ENCODE data around the gene COA1.
A peak's percentile ranks its signal among the peaks of the same experiment; 100 is the strongest.
"Not testable (repeated sequence)": the region's sequence is repeated elsewhere in the genome, so short reads cannot be mapped to it uniquely, and the experiment has no call there.

COA1 gene

DNA sequence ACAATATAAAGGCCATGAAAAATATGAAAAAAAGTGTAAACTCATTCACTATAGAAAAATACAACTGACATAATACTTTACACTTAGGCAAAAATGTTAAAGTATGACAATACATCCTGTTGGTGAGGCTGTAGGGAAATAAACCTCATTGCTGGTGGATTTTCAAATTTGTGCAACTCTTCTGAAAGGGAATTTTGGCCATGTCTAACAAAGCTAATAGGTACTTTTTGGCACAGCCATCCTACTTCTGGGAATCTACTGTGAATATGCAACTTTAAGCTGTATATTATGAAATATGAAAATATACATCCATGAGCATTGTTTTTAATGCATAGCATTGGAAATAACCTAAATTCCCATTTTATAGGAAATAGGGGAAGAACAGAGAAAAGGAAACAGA, 13.4 kb upstream of the COA1 start:
- TF ChIP-seq, protein P1, sequence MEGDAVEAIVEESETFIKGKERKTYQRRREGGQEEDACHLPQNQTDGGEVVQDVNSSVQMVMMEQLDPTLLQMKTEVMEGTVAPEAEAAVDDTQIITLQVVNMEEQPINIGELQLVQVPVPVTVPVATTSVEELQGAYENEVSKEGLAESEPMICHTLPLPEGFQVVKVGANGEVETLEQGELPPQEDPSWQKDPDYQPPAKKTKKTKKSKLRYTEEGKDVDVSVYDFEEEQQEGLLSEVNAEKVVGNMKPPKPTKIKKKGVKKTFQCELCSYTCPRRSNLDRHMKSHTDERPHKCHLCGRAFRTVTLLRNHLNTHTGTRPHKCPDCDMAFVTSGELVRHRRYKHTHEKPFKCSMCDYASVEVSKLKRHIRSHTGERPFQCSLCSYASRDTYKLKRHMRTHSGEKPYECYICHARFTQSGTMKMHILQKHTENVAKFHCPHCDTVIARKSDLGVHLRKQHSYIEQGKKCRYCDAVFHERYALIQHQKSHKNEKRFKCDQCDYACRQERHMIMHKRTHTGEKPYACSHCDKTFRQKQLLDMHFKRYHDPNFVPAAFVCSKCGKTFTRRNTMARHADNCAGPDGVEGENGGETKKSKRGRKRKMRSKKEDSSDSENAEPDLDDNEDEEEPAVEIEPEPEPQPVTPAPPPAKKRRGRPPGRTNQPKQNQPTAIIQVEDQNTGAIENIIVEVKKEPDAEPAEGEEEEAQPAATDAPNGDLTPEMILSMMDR (conservative IDR thresholded peaks at IDR 0.05) = no peak

GRCh38 chr7:43737467-43738127, 8.3 kb upstream of the COA1 start:
- TF ChIP-seq, protein P1 (conservative IDR thresholded peaks at IDR 0.05) = no peak
- no peak overlapping the region for H3K27ac ChIP-seq

More for the DNA sequence above, 13.4 kb upstream of the COA1 start:
- no peak overlapping the region for H3K27ac ChIP-seq

GRCh38 chr7:43735802-43736603, 6.7 kb upstream of the COA1 start:
- TF ChIP-seq, protein P1 (conservative IDR thresholded peaks at IDR 0.05) = no peak
- no peak overlapping the region for H3K27ac ChIP-seq

DNA sequence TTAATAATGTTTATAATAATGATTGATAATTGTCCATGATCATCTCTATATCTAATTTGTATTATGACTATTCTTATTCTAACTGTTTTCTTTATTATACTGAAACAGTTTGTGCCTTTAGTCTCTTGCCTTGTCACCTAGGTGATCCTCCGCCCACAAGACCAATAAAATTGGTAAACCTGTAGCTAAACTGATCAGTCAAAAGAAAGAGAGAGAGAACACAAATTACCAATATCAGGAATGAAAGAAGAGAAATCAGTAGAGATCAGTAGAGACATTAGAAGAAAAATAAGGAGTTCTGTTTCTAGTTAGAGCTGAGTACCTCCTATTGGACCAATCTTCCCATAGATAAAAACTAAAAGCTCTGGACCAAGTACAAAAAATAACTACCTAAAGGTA, 6.1 kb upstream of the COA1 start:
- H3K27ac ChIP-seq = no peak overlapping the region
- TF ChIP-seq, protein P1 (conservative IDR thresholded peaks at IDR 0.05) = no peak

- not testable (repeated sequence) for H3K27ac ChIP-seq
Observed at GRCh38 chr7:43734575-43735332, 5.4 kb upstream of the COA1 start.

DNA sequence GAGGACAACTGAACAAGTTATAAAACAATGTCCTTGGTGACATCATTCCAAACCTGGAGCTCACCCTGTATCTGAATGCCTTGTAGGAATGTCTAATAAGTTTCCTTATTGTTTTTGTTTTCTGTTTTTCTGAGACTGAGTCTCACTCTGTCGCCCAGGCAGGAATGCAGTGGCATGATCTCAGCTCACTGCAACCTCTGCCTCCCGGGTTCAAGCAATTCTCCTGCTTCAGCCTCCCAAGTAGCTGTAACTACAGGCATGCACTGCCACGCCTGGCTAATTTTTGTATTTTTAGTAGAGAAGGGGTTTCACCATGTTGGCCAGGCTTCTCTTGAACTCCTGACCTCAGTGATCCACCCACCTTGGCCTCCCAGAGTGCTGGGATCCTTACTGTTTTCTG, 2.2 kb upstream of the COA1 start:
- H3K27ac ChIP-seq = not testable (repeated sequence)

DNA sequence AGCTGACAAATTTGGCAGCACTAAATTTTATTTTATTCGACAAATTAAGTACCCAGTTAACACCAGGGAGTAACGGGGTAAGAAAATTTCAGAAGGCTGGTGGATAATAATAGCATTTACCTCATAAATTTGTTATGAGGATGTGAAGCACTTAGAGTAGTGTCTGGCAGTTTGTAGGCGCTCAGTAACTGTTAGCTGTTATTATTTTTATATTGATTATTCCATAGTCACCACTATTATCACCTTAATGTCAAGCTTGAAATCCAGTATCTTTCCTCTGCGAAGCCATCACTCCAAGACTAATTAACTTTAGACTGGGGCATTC, 563 bp upstream of the COA1 start:
- TF ChIP-seq, protein P1 (conservative IDR thresholded peaks at IDR 0.05) = no peak
- H3K27ac ChIP-seq = peak overlapping the region; percentile 88

- H3K27ac ChIP-seq = 0 out of 2 replicates have a peak overlapping the region, but pooled peaks have one; percentile 2
- TF ChIP-seq, protein P1 (conservative IDR thresholded peaks at IDR 0.05) = no peak
Observed at GRCh38 chr7:43727494-43727893, 1.8 kb downstream of the COA1 start.
